GM20000 (cell line): Measurements from ENCODE around the gene HIVEP1.

Experiments
- DNase-seq: peaks from one replicate; pipeline ENCODE4 v3.0.0; 2012; ENCODE audit warnings: low spot score
- TF ChIP-seq, protein P1 (sequence below): IDR thresholded peaks from 2 replicates; pipeline ENCODE4 v1.5.1; 2012; ENCODE audit warnings: mild to moderate bottlenecking, control low read depth; ENCODE audit errors: extremely low read depth, missing control alignments

HIVEP1 gene

GRCh38 chr6:12077021-12077710 lies 65.1 kb downstream of the HIVEP1 start:
- TF ChIP-seq, protein P1, sequence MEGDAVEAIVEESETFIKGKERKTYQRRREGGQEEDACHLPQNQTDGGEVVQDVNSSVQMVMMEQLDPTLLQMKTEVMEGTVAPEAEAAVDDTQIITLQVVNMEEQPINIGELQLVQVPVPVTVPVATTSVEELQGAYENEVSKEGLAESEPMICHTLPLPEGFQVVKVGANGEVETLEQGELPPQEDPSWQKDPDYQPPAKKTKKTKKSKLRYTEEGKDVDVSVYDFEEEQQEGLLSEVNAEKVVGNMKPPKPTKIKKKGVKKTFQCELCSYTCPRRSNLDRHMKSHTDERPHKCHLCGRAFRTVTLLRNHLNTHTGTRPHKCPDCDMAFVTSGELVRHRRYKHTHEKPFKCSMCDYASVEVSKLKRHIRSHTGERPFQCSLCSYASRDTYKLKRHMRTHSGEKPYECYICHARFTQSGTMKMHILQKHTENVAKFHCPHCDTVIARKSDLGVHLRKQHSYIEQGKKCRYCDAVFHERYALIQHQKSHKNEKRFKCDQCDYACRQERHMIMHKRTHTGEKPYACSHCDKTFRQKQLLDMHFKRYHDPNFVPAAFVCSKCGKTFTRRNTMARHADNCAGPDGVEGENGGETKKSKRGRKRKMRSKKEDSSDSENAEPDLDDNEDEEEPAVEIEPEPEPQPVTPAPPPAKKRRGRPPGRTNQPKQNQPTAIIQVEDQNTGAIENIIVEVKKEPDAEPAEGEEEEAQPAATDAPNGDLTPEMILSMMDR: no peak
- no peak for DNase-seq

DNA sequence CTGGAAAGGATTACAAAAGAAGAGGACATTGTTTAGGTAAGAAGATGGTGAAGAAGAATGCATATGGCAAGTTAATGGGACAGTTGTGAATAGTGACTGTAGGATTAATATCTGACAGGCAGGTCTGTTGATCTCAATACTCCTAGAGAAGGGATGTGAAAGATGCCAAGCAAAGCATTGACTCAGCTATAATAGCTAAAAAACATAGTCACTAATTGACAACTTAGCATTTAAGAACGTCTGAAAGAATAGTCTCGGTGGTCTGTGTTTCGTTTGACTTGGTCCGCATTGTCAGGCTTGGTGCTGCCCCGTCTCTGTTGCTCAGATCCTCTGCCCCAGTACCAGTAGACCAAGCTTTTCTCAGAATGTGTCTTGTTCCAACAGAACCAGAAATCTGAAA lies 65.9 kb downstream of the HIVEP1 start:
- TF ChIP-seq, protein P1: no peak
- DNase-seq: no peak

DNA sequence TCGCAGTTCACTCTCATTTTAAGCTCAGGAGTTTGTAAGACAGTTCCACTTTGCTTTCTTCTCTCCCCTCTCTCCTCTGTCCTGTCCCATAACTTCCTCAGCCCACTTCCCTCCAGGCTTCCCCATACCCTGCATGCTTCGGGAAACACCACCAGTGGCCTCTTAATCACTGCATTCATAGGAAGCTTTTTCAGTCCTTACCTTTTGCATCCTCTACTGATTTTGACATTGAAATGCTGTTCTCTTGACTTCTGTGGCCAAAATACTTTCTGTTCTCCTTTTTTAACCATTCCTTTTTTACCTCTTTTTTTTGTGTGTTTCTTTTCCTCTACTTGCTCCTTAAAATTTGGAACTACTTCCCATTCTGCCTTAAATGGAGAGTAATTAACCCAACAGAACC lies 69.7 kb downstream of the HIVEP1 start:
- TF ChIP-seq, protein P1: no peak
- no peak for DNase-seq

DNA sequence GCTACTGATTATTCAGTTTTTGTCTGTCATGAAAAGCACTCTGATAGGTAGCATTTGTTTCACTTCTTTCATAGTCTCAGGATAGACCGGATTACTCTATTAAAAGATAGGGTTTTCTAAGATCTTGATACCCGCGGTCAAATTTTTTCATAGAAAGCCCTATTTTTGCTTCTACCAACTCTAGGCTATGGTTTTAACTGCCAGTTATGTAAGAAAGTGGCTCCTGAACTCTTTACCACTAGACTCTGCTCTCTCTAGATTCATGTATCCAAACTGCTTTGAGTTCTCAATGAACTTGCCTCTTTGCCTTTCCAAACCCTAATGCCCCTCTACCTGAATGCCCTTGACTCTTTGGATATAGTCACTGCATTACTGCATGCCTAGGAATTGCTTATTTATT lies 70.3 kb downstream of the HIVEP1 start:
- TF ChIP-seq, protein P1: no peak
- DNase-seq: no peak

- TF ChIP-seq, protein P1: no peak
- no peak for DNase-seq
Measured at GRCh38 chr6:12083302-12083701, 71.2 kb downstream of the HIVEP1 start.

DNA sequence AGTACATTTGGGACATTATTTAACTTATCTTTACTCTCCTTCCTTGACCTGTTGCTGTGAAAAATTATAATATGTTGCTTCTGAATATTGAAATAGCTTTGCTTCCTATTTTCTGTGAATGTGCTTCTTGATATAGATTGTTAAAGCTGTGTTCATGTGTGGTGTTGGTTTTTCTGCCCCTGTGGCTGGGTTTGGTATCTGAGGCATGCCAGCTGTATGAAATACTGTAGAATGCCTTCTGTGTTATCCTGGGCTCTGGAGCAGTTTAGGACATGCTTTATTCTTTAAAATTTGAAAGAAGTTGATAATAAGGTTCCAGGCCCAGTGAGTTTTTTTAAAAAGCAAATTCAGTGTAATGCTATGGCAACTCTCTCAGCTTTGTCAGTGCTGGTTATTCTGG lies 71.7 kb downstream of the HIVEP1 start:
- no peak for DNase-seq
- TF ChIP-seq, protein P1: no peak

DNA sequence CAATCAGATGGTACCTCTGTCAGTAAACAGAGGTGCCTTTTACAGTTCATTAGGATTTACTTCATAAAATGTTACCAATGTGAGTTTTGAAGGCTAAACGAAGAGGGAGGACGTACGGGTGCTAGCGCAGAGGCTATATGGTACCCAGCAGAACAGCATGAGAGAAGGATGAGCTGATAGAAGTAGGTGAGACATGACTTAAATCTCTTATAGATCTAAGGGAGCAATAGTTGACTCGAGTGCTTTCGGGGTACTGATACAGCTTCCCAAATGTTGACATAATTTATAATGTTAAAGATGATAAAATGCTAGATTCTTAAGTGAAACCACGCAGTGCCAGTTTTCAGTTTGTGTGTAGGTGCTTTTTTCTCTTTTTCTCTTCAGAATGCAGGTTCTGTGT lies 72.6 kb downstream of the HIVEP1 start:
- TF ChIP-seq, protein P1: no peak
- DNase-seq: no peak
